ENCODE results near the gene ZNF22.
"Not testable (repeated sequence)": the region's sequence is repeated elsewhere in the genome, so short reads cannot be mapped to it uniquely, and the experiment has no call there.

The ZNF22 gene

GRCh38 chr10:44992732-44993225 lies 7.9 kb upstream of the ZNF22 start:
- DNase-seq, result no peak

DNA sequence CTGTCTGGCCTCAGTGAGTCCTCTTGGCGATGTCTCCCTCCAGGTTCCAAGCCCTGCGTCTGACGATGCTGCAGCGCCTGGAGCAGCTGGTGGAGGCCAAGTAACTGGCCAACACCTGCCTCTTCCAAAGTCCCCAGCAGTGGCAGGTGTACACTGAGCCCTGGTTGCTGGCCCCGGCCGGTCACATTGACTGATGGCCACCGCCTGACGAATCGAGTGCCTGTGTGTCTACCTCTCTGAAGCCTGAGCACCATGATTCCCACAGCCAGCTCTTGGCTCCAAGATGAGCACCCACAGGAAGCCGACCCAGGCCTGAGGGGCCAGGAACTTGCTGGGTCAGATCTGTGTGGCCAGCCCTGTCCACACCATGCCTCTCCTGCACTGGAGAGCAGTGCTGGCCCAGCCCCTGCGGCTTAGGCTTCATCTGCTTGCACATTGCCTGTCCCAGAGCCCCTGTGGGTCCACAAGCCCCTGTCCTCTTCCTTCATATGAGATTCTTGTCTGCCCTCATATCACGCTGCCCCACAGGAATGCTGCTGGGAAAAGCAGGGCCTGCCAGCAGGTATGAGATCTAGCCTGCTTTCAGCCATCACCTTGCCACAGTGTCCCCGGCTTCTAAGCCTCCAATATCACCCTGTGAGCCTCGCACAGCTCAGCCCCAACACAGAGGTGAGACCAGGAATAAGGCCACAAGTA lies 7.3 kb upstream of the ZNF22 start:
- no peak for DNase-seq

GRCh38 chr10:44993922-44994751 lies 6.6 kb upstream of the ZNF22 start:
- no peak for DNase-seq

DNA sequence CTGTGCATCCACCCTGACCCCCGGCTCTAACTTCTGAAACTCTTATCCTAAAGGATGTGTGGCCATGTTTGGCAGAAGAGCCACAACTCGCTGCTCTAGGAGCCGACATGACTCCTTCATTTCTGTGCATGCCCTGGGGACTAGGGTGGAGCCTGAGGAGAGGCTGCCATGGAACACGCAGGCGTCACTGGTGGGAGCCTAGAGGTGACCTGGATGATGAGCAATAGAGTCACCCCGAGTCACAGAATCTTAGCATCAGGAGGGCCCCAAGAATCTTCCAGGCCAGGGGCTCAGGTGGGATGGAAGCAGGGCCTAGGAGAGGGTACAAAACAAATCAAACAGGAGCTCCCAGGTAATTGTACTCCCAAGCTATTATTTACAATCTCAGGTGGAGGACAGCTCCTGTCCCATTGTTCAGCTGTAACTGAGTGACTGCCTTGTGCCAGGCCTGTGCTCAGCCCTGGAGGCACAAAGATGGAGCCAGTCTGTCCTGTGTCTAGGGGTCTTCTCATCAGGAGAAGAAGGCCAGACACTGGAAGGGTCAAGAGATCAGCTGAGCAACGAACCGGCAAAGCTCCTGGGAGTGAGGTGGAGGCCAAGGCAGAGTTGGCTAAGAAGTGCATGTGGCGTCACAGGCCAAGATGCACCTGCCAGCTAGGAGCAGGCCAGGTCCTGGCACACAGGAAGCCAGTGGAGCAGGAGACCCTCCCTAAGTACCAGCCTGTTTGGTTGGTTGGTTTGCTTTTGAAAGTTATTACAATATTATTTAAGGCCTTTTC lies 5.8 kb upstream of the ZNF22 start:
- no peak for DNase-seq

GRCh38 chr10:44995581-44995913 lies 5.2 kb upstream of the ZNF22 start:
- DNase-seq, result no peak

DNA sequence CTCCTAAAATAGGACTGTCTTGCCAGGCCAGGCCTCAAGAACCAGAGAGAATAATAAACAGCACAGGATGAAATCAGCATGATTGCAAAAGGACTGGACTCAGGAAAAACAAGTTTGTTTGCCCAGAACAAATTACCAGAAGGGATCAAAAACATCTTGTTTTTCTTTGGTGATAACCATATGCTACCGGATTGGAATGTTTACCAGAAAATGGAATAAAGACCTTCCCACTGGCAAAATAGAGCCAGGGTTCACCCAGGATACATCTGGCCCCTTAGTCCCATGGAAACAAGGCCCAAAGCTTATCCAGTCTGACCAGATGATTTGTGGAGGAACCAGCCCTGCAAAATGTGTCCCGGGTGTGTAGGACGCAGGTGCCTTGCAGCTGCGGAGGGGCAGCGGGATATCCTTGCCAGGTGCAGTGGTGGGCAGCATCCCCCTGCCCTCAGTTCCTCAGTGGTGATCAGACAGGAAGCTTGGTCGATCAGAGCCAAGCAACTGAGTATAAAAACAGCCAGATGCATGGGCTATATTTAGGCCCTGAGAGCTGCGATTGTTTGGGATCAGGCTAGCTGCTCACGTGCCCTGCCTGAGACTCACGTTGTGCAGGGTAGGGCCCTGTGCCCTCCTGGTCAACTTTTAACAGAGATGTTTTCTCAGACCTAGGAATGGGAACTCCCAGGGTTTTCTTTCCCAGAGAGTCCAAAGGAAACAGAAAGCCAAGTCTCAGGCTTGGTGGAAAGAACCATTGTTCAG lies 4.6 kb upstream of the ZNF22 start:
- no peak for DNase-seq

DNA sequence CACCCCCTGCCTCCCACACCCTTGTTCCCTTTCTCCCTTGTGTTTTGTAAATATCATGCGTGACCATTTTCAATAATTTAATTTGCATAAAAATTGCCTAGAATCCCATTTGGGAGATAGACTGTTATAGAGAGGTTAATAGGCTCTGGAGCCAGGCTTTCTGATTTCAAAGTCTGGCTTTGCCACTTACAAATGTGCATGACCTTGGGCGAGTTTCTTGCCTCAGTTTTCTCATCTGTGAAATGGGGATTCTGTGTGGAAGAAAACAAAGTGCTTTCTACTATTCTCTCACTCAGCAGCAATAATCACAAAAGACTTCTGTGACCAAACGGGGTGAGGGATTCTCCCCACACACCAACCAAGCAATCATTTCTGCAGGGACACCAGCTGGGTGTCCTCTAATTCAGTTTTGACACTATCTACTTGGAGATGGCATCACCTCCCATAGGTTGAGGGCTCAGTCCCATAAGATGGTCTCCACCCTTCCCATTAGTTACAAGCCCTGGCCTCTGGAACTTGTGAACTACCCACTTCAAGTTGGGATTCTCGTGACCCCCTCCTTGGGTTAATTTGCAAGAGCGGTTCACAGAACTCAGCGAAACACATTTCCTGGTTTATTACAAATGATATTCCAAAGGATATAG lies 3.5 kb upstream of the ZNF22 start:
- DNase-seq, result no peak

DNA sequence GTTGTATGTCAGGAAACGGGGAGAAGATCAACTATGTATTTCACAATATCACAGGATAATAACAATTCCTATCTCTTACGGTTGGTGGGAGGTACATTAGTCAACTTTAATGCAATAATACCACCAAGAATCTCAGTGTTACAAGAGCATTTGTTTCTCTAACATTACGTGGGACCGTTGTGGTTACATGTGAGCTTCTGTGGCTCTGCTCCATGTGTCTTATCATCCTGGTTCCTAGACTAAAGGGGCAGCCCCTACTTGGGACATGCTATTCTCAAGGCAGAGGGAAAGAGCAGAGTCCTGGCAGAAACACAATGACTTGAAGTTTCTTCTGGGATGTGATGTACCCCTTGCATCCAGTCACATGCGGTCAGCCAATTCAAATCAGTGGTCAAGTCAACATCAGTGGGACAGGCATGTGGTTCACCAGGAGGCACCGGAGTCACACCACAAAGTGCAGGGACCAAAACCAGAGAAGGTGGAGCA lies 2.5 kb upstream of the ZNF22 start:
- no peak for DNase-seq

DNA sequence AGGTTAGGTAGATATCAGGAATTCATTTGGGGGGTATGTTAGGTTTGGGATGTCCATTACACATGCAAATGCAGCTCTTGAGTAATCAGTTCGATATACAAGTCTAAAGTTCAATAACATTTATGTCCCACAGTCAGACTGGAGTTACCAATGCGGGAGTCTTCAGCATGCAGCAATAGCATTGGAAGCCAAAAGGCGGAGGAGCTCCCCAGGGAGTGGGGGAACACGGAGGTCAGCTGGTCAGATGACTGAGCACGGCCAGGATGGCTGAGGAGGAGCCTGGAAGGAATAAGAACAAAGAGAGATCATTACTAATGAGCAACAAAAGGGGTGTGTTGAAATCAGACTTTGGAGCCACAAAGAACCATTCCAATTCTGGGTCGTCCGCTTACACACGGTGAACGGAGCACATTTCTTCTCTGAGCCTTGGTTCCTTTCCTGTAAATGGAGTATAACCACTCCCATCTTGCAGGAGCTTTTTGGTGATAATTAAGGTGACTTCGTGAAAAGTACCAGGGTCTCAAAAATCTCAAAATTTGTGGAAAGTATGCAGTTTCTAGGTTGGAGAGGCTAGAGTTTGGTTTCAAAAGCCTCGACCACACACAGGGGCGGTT lies 478 bp upstream of the ZNF22 start:
- DNase-seq, result peak; percentile 94

DNA sequence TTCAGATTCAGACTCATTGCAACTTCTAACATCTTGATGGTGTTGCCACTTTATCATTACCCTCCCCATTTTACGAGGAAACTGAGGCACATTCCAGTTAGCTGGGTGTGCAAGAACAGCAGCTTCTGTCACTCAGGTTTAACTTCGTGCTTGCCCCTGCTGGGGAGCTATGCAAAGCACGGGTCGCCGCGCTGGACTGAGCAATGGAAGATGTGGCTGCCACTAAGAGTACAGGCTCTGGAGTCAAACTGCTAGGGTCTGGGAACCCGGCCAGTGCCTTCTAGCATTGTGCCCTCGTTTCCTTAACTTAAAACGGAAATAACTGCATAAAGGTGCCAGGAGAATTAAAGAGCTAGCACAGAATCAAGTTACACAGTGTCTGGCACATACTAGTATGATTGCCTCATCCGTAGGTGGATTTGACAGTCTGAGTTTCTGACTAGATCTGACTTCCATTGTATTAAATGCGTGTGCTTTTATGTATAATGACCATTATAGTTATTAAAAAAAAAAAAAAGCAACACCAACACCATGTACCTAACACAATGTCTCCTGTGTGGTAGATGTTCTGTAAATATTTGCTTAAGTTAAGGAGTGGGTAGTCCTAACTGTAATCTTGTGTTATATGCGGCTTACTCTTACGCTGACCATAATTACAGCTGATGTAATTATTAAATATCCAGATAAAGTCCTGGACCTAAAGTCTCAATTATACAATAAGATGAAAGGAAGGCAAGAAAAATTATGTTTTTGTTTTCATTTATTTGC lies 842 bp downstream of the ZNF22 start:
- DNase-seq, result peak; percentile 88

GRCh38 chr10:45003432-45004000 lies 2.8 kb downstream of the ZNF22 start:
- no peak for DNase-seq

DNA sequence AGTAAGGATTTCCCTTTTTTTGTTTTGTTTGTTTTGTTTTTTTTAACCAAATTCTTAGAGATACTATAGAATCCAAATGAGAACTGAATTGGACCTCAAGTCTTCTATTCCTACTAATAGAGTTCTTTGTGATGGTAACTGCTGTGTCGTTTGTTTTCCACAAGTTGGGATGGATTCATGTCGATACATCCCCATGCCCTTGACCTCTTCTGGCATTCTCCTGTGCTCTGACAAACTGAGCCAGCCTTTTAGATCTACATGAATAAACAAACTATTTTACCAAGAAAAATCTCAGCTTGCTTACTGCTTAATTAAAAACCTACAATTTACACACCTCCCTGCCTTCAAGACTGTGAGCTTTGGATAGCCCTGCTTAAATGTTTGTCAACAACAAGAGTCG lies 3.9 kb downstream of the ZNF22 start:
- no peak for DNase-seq

DNA sequence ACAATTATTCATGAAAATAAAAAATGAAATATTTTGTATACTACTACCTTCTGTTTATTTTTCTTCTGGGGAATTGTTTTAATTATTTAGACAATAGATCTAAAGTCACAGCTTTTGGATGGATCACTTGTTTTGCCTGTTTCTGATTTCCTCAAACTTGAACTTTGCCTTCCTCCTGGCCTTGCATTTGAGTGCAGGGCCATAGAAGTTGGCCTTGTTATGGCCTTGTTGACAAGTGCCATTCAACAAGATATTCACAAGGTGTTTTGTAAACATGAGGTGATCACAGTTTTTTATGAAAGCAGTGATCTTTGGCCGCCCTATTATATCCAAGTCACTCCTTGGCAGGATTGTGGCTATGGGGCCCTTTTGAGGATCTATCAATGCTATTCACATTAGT lies 4.6 kb downstream of the ZNF22 start:
- DNase-seq, result no peak

- no peak for DNase-seq
These were observed 5.7 kb downstream of the ZNF22 start for GRCh38 chr10:45006276-45007030.

GRCh38 chr10:45008524-45009161 lies 7.9 kb downstream of the ZNF22 start:
- DNase-seq, result peak; percentile 94

DNA sequence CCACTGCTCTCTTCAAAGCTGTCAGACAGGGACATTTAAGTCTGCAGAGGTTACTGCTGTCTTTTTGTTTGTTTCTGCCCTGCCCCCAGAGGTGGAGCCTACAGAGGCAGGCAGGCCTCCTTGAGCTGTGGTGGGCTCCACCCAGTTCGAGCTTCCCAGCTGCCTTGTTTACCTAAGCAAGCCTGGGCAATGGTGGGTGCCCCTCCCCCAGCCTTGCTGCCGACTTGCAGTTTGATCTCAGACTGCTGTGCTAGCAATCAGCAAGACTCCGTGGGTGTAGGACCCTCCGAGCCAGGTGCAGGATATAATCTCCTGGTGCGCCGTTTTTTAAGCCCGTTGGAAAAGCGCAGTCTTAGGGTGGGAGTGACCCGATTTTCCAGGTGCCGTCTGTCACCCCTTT lies 13.8 kb downstream of the ZNF22 start:
- not testable (repeated sequence) for DNase-seq

DNA sequence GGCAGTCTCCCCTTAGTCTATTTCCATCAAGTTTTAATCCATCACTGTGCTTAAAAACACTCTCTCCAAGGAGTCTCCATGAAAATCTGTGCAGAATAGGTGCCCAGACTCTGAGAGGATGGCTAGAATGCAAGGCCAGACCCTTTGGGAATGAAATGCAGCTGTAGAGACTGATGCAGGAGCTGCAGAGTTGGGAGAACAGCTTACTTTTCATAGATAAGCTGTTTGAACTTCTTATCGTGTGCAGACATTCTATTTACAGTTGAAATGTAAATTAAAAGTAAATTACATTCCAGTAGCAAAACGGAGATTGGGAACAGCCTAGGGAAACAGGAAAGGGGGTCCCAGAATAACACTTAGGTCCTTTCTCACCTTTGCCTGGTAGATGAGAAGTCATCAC lies 14.9 kb downstream of the ZNF22 start:
- DNase-seq, result no peak

DNA sequence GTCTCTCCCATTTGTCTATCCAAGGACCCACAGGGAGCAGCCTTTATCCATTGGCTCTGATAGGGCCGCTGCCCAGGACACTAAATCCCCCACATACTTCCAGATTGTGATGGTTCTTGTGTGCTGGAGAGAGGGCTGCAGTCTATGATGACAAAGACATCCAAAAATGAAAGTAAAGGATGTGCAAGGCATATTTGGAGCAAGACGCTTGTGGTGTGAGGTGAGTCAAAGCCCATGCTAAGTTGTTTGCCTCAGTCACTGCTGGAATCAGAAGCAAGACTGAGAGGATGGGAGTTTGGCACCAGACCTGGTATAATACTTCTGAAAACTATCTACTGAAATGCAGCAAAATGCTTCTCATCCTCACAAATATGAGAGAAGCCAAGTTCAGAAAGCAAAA lies 22.7 kb downstream of the ZNF22 start:
- DNase-seq, result no peak

GRCh38 chr10:45034301-45034700 lies 33.6 kb downstream of the ZNF22 start:
- DNase-seq, result no peak
